ENCODE measurements around the gene MIF.
"Not testable (repeated sequence)": the region's sequence is repeated elsewhere in the genome, so short reads cannot be mapped to it uniquely, and the experiment has no call there.

MIF gene

GRCh38 chr22:23925020-23925606 is 30.9 kb downstream of the MIF start:
- H3K9me3 ChIP-seq = no peaks in the 10 kb centered on the region; the same call in 1 of the 2 replicates
- H3K36me3 ChIP-seq = no peaks in the 10 kb centered on the region
- H3K4me1 ChIP-seq = no peaks in the 10 kb centered on the region; the same call in 1 of the 2 replicates
- no peaks in the 10 kb centered on the region for H3K27me3 ChIP-seq
- no peak for TF ChIP-seq CTCF (IDR thresholded peaks at IDR 0.05; ENCODE audit: low read depth, low read length)
- H3K4me3 ChIP-seq (ENCODE audit: low read depth, low read length) = no peak overlapping the region
- no peak for DNase-seq

GRCh38 chr22:23926561-23926960 is 32.4 kb downstream of the MIF start:
- peaks cover 4% of the 10 kb centered on the region for H3K9me3 ChIP-seq
- H3K27me3 ChIP-seq = no peaks in the 10 kb centered on the region
- no peaks in the 10 kb centered on the region for H3K36me3 ChIP-seq
- no peak overlapping the region for H3K4me3 ChIP-seq (ENCODE audit: low read depth, low read length)
- no peak for DNase-seq
- no peak for TF ChIP-seq CTCF (IDR thresholded peaks at IDR 0.05; ENCODE audit: low read depth, low read length)
- no peaks in the 10 kb centered on the region; the same call in 1 of the 2 replicates for H3K4me1 ChIP-seq

GRCh38 chr22:23938328-23939016 is 44.3 kb downstream of the MIF start:
- no peak for TF ChIP-seq CTCF (IDR thresholded peaks at IDR 0.05; ENCODE audit: low read depth, low read length)
- no peaks in the 10 kb centered on the region for H3K4me1 ChIP-seq

GRCh38 chr22:23939017-23939357 is 44.8 kb downstream of the MIF start:
- H3K9me3 ChIP-seq = no peaks in the 10 kb centered on the region; the same call in 1 of the 2 replicates
- no peaks in the 10 kb centered on the region for H3K36me3 ChIP-seq
- H3K4me3 ChIP-seq (ENCODE audit: low read depth, low read length) = no peak overlapping the region
- no peaks in the 10 kb centered on the region for H3K4me1 ChIP-seq
- no peaks in the 10 kb centered on the region for H3K27me3 ChIP-seq
- no peak for DNase-seq
- TF ChIP-seq CTCF (IDR thresholded peaks at IDR 0.05; ENCODE audit: low read depth, low read length) = no peak

More at GRCh38 chr22:23938328-23939016, 44.3 kb downstream of the MIF start:
- Histone ChIP-seq H3K27me3 (no peaks in the 10 kb centered on the region), H3K36me3 (no peaks in the 10 kb centered on the region), H3K4me3 (ENCODE audit: low read depth, low read length) (no peak overlapping the region), H3K9me3 (no peaks in the 10 kb centered on the region; the same call in 1 of the 2 replicates)
- no peak for DNase-seq

GRCh38 chr22:23940166-23940565 is 46.0 kb downstream of the MIF start:
- DNase-seq; H3K4me3 ChIP-seq (ENCODE audit: low read depth, low read length); H3K9me3 ChIP-seq; H3K27me3 ChIP-seq; H3K36me3 ChIP-seq; H3K4me1 ChIP-seq: not testable (repeated sequence)
